Large intestine (tissue), 3 donors: ENCODE data around the gene ETV3. TPM values are rescaled to one million over a fixed set of nuclear protein-coding genes. Genes with fewer than 3 reads are reported as not detected.
"Not testable (repeated sequence)": the region's sequence is repeated elsewhere in the genome, so short reads cannot be mapped to it uniquely, and the experiment has no call there.

Experiments
- DNase-seq, 2 donors: peaks; one replicate each; pipeline versions ENCODE4 v3.0.0 to v3.0.0-alpha.2; 2013
- H3K27ac ChIP-seq: one replicate; pipeline ENCODE4 v1.5.1; 2013; ENCODE audit warnings: low read length
- H3K27me3 ChIP-seq: 2 replicates; pipeline ENCODE4 v1.6.1; 2013; ENCODE audit warnings: low read length; ENCODE audit not compliant: control insufficient read depth, insufficient read depth
- H3K36me3 ChIP-seq: 2 replicates; pipeline ENCODE4 v1.6.1; 2013; ENCODE audit warnings: low read length; ENCODE audit not compliant: control insufficient read depth, insufficient read depth
- H3K4me1 ChIP-seq: one replicate; pipeline ENCODE4 v1.6.1; 2013; ENCODE audit warnings: low read length; ENCODE audit not compliant: control insufficient read depth, insufficient read depth
- H3K4me3 ChIP-seq: one replicate; pipeline ENCODE4 v1.5.1; 2013; ENCODE audit warnings: low read length
- H3K9me3 ChIP-seq: one replicate; pipeline ENCODE4 v1.6.1; 2013; ENCODE audit warnings: mild to moderate bottlenecking, low read depth, low read length, moderate library complexity; ENCODE audit not compliant: control insufficient read depth
- WGBS: methylation state at CpG from one replicate; pipeline ENCODE4 v1.1.5; 2013; ENCODE audit warnings: low lambda C conversion rate; ENCODE audit not compliant: insufficient coverage; 5-methylcytosine and 5-hydroxymethylcytosine counted together
- polyA plus RNA-seq: library from polyadenylated mRNA; unstranded; fragments of 120-200 nt; gene quantifications from one replicate; pipeline ENCODE4 v1.2.1, GENCODE V29; 2013

The ETV3 gene
- polyA plus RNA-seq, 1 donor, result 19.3 TPM

- peaks cover 5% of the 10 kb centered on the region for H3K4me1 ChIP-seq
- no peaks in the 10 kb centered on the region for H3K9me3 ChIP-seq
- DNase-seq, result no peak
- no peak overlapping the region for H3K4me3 ChIP-seq
- no peaks in the 10 kb centered on the region for H3K27me3 ChIP-seq
- no peak overlapping the region for H3K27ac ChIP-seq
- no peaks in the 10 kb centered on the region for H3K36me3 ChIP-seq
- no CpG with 5 or more reads among the region's 1 CpG for WGBS
Measured at GRCh38 chr1:157176016-157176415, 37.8 kb upstream of the ETV3 start.

GRCh38 chr1:157173900-157174410, 35.8 kb upstream of the ETV3 start:
- no peaks in the 10 kb centered on the region for H3K9me3 ChIP-seq
- no peaks in the 10 kb centered on the region for H3K27me3 ChIP-seq
- no peak for DNase-seq
- no peak overlapping the region for H3K4me3 ChIP-seq
- peaks cover 5% of the 10 kb centered on the region for H3K4me1 ChIP-seq
- no peaks in the 10 kb centered on the region for H3K36me3 ChIP-seq
- 100% methylated on average over 1 of the region's 8 CpGs for WGBS
- H3K27ac ChIP-seq, result no peak overlapping the region

GRCh38 chr1:157173241-157173640, 35.0 kb upstream of the ETV3 start:
- not testable (repeated sequence) for H3K36me3 ChIP-seq, H3K27ac ChIP-seq, DNase-seq, H3K9me3 ChIP-seq, H3K4me3 ChIP-seq, H3K4me1 ChIP-seq, H3K27me3 ChIP-seq
- no CpG with 5 or more reads among the region's 2 CpGs for WGBS

GRCh38 chr1:157172591-157172990, 34.4 kb upstream of the ETV3 start:
- no CpG with 5 or more reads among the region's 2 CpGs for WGBS
- DNase-seq, H3K4me3 ChIP-seq, H3K9me3 ChIP-seq, H3K4me1 ChIP-seq, H3K36me3 ChIP-seq, H3K27ac ChIP-seq, H3K27me3 ChIP-seq: not testable (repeated sequence)

GRCh38 chr1:157171903-157172503, 33.8 kb upstream of the ETV3 start:
- H3K36me3 ChIP-seq, H3K27me3 ChIP-seq, H3K9me3 ChIP-seq, H3K4me3 ChIP-seq, H3K27ac ChIP-seq, H3K4me1 ChIP-seq, DNase-seq: not testable (repeated sequence)
- no CpG with 5 or more reads among the region's 8 CpGs for WGBS

GRCh38 chr1:157170677-157171515, 32.7 kb upstream of the ETV3 start:
- no peak for DNase-seq
- no CpG with 5 or more reads among the region's 22 CpGs for WGBS
- Histone ChIP-seq H3K27me3 (no peaks in the 10 kb centered on the region), H3K36me3 (no peaks in the 10 kb centered on the region), H3K4me1 (no peaks in the 10 kb centered on the region), H3K4me3 (no peak overlapping the region), H3K27ac (no peak overlapping the region), H3K9me3 (no peaks in the 10 kb centered on the region)

GRCh38 chr1:157168015-157168414, 29.8 kb upstream of the ETV3 start:
- no peaks in the 10 kb centered on the region for H3K36me3 ChIP-seq
- no peak for DNase-seq
- no peak overlapping the region for H3K27ac ChIP-seq
- no peaks in the 10 kb centered on the region for H3K4me1 ChIP-seq
- WGBS, result no CpG with 5 or more reads among the region's 9 CpGs
- H3K27me3 ChIP-seq, result peaks cover 6% of the 10 kb centered on the region
- no peaks in the 10 kb centered on the region for H3K9me3 ChIP-seq
- H3K4me3 ChIP-seq, result no peak overlapping the region

- Histone ChIP-seq H3K4me1 (no peaks in the 10 kb centered on the region), H3K27ac (no peak overlapping the region), H3K27me3 (peaks cover 6% of the 10 kb centered on the region), H3K9me3 (no peaks in the 10 kb centered on the region), H3K4me3 (no peak overlapping the region), H3K36me3 (no peaks in the 10 kb centered on the region)
- no CpG with 5 or more reads among the region's 4 CpGs for WGBS
- DNase-seq, result no peak
Measured at GRCh38 chr1:157167437-157167836, 29.2 kb upstream of the ETV3 start.

- no CpG with 5 or more reads among the region's 5 CpGs for WGBS
- no peak for DNase-seq
- no peaks in the 10 kb centered on the region for H3K9me3 ChIP-seq
- H3K27me3 ChIP-seq, result peaks cover 6% of the 10 kb centered on the region
- H3K4me3 ChIP-seq, result no peak overlapping the region
- no peaks in the 10 kb centered on the region for H3K4me1 ChIP-seq
- H3K27ac ChIP-seq, result no peak overlapping the region
- no peaks in the 10 kb centered on the region for H3K36me3 ChIP-seq
Measured at GRCh38 chr1:157166590-157166989, 28.4 kb upstream of the ETV3 start.

- Histone ChIP-seq H3K36me3 (no peaks in the 10 kb centered on the region), H3K4me1 (no peaks in the 10 kb centered on the region), H3K9me3 (no peaks in the 10 kb centered on the region), H3K27ac (no peak overlapping the region), H3K4me3 (no peak overlapping the region), H3K27me3 (peaks cover 6% of the 10 kb centered on the region)
- WGBS, result no CpG with 5 or more reads among the region's 21 CpGs
- peak; percentile 44 to 51 for DNase-seq
Measured at GRCh38 chr1:157163273-157164127, 25.3 kb upstream of the ETV3 start.
